Pulmonary artery endothelial cell (primary cell): ENCODE measurements around the gene SKAP2. TPM values are rescaled to one million over a fixed set of nuclear protein-coding genes. Genes with fewer than 3 reads are reported as not detected.

Experiments
- DNase-seq: peaks from one replicate; pipeline ENCODE4 v3.0.0-alpha.2; 2011; ENCODE audit warnings: low read depth, low spot score
- total RNA-seq: library from RNA; depleted of rRNA; stranded (reverse); fragments of >200 nt; gene quantifications from 2 replicates; pipeline ENCODE4 v1.2.3, GENCODE V29; 2014

The SKAP2 gene
- total RNA-seq, 1 donor from 2014 or later, result 6.7 TPM

- no peak for DNase-seq
These were observed 226.2 kb downstream of the SKAP2 start for GRCh38 chr7:26638140-26638539.

- DNase-seq, result no peak
These were observed 226.8 kb downstream of the SKAP2 start for GRCh38 chr7:26637610-26638009.

GRCh38 chr7:26636808-26637207 is 227.6 kb downstream of the SKAP2 start:
- DNase-seq, result no peak

DNA sequence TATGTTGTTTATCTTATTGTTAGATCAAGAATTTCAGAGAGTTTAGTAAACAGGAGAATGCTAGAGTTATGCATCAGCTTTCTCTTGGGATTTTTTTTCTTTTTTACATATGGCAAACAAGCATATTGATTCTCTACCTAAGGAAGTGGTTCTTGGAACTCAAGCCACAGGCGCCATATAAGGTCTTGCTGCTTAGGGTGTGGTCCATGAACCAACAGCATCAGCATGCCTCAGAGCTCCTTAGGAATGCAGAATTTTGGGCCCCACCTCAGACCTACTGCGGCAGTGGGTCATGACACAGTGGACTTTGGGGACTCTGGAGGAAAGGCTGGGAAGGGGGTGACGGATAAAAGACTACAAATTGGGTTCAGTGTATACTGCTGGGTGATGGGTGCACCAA is 230.8 kb downstream of the SKAP2 start:
- no peak for DNase-seq

DNA sequence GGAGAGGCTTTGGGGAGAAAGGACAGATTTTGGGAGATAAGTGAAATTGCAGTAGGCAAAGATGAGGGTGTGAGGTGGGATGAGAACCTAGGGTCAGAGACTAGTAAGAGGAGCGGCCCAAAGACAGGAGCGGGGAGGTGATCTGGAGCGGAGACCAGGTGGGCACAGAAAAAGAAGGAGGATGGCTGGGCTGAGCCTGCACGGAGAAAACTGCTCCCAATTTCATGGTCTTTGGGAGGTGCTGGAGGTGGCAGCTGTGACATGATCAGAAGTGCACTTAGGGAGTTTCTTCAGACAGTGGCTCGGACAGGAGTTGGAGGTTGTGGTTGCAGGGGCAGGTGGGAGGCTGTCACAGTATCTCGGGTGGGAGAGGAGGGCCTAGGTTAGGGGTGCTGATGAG is 232.8 kb downstream of the SKAP2 start:
- no peak for DNase-seq

GRCh38 chr7:26630941-26631580 is 233.3 kb downstream of the SKAP2 start:
- DNase-seq, result no peak

- no peak for DNase-seq
These were observed 234.0 kb downstream of the SKAP2 start for GRCh38 chr7:26630361-26630760.

- no peak for DNase-seq
These were observed 234.7 kb downstream of the SKAP2 start for GRCh38 chr7:26629696-26630095.

DNA sequence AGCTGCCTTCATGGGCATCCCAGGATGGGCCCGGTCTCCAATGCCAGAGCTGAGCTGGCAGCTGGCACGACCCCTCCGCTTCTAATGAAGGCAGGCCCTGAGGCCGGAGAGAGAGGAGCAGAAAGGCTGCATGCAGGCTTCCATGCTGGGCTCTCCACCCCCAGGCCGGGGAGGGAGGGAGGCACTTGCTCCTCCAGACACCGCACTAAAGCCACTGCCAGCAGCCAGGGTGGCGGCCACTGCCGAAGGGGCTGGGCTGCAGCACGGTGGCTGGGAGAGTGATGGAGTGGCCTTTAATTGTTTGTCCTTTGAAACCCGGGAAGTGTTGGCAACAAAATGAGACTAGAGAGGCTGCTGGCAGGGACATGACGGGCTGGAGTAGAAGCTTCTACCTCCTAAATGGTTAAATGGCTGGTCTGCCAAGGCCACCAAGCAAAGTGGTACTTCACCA is 236.5 kb downstream of the SKAP2 start:
- DNase-seq, result no peak

DNA sequence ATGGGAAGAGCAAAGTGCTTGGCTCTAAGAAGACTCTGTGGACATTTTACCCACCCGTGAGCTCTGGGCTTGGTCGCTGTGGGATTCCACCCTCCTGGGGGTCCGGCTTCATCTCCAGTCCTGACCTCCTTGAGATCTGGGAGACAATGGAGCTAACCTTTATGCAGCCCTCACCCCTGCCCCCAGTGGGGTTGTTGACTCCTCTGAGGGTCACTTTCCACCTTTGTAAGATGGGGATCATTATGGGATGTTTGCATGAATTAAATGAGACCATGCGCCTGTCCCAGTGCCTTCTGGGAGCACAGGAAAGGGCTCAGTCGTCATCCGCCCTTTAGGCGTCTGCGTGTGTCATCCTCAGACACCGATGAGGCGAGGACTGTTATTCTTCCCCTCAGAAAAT is 237.2 kb downstream of the SKAP2 start:
- DNase-seq, result no peak

- DNase-seq, result no peak
These were observed 237.7 kb downstream of the SKAP2 start for GRCh38 chr7:26626687-26627086.

GRCh38 chr7:26626156-26626555 is 238.2 kb downstream of the SKAP2 start:
- DNase-seq, result no peak

GRCh38 chr7:26625286-26625685 is 239.1 kb downstream of the SKAP2 start:
- DNase-seq, result no peak

DNA sequence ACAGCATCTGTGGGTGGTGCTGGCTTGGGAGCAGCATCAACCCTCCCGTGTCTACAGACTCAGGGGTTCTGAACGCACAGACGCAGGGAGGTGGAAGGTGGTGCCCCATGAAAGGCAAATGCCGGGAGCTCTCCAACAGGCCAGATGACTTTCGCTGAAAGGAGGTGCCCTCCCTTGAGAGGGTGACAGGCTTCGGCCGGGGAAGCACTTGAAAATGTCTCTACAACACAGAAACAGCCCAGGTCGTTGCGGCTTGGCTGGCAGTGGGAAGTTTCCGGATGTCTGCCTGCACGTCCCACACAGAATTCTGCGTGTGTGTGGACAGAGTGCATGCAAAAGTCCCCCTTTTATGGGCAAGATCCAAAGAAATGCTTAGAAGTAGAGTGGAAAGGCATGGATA is 239.6 kb downstream of the SKAP2 start:
- DNase-seq, result no peak

DNA sequence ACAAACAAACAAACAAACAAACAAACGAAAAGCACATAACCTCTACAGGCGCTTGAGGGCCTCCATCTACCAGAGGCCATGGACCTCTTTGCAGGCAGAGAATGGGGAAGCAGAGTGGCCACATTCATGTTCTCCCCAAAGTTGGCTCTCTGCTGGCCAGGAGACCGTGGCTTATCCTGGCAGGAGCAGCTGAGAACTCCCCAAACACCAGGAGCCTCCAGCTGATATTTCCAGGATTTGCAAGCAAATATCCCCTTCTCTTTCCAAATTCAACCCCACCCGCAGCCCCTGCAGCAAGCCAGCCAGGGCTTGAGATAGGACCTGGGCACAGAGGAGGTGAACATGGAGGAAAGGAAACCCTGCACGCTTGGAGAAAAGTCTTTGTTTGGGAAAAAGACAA is 240.0 kb downstream of the SKAP2 start:
- no peak for DNase-seq

DNA sequence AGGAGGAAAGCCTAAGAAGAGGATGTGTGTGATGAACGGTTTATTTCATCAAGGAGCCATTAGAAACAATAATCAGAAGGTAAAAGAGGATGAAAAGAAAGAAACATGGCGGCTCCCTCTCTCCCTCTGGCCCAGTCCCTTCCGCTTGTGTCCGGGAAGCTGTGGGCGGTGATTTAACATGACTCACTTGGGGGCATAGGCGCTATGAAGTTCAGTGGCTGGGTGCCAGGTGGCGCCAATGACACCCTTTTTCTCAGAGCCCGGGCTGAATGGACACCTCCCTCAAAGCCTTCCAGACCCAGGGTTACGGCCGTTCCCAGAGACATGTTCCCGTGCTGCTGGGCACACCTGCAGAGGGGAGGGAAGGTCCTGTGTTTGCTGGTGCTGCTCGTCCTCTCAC is 244.0 kb downstream of the SKAP2 start:
- no peak for DNase-seq

DNA sequence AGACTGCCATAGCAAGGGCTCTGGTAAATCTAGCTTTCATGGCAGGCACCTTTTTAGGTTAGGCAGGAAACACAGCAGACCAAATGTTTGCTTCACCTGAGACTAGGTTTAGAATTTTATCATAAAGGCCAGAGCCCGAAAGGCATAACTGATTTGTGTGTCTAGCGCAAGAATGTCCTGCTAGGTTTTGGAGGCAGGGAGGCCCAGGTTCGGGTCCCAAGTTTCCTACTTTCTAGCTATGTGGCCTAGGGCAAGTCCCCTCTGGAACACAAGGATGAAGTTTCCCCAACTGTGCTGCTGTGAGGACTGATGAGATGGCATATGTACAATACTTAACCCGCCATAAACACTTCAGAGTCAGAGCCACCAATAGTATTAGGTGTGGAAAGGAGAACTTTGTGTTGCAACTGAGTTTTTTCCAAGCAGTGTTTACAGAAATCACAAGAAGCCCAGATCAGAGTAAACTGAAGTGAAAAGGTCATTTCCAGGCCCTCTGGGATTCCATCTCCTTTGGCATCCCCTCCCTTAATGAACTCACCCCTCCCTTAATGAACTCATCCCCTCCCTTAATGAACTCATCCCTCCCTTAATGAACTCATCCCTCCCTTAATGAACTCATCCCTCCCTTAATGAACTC is 244.9 kb downstream of the SKAP2 start:
- no peak for DNase-seq

DNA sequence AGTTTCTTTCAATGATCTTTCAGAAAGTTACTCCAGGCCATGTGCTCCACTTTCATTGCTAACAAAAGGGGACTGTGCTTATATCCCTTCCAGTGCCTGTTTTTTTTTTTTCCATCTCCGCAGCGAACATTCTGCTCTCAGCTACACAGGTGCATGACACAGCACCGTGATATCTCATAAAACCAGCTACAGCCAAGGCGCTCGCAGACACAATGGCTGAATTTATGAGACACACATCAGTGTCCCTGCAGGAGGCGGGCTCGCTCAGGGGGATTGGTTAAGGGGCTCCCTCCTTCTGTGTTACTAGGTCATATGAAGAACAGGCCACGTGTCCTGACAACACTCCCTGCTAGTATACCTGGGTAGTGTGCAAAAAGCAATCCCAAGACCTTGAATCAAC is 245.5 kb downstream of the SKAP2 start:
- no peak for DNase-seq

- DNase-seq, result no peak
These were observed 245.9 kb downstream of the SKAP2 start for GRCh38 chr7:26618449-26618848.
